DOHH2 (cell line): Measurements from ENCODE around the gene CDH24.

Experiments used
- EZH2phosphoT487 ChIP-seq: fragments of 200-600 bp; sonication (generic); IDR thresholded peaks from 2 replicates; pipeline ENCODE4 v1.6.1; 2017; ENCODE audit warnings: borderline replicate concordance, mild to moderate bottlenecking, antibody characterized with exemption, low read length, moderate library complexity, mixed read lengths
- TF ChIP-seq, protein P1 (sequence below): fragments of 200-600 bp; sonication (generic); IDR thresholded peaks from one replicate; pipeline ENCODE4 v1.5.1; 2014; ENCODE audit warnings: antibody characterized with exemption, mild to moderate bottlenecking, low read depth, low read length; ENCODE audit not compliant: poor library complexity, severe bottlenecking

DNA sequence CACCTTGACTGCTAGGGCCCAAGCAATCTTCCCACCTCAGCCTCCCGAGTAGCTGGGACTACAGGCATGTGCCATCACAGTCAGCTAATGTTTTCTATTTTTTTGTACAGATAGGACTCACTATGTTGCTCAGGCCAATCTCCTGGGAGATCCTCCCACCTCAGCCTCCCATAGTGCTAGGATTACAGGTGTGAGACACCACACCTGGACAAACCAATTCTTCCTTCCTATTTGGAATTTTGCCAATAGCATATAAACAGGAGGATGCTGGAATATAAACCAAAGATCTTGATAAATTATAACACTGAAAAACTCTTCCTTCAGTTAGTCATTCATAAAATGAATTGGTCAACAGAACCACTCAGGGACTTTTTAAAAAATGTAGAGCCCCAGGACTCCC lies 29.2 kb upstream of the CDH24 start:
- TF ChIP-seq, protein P1, sequence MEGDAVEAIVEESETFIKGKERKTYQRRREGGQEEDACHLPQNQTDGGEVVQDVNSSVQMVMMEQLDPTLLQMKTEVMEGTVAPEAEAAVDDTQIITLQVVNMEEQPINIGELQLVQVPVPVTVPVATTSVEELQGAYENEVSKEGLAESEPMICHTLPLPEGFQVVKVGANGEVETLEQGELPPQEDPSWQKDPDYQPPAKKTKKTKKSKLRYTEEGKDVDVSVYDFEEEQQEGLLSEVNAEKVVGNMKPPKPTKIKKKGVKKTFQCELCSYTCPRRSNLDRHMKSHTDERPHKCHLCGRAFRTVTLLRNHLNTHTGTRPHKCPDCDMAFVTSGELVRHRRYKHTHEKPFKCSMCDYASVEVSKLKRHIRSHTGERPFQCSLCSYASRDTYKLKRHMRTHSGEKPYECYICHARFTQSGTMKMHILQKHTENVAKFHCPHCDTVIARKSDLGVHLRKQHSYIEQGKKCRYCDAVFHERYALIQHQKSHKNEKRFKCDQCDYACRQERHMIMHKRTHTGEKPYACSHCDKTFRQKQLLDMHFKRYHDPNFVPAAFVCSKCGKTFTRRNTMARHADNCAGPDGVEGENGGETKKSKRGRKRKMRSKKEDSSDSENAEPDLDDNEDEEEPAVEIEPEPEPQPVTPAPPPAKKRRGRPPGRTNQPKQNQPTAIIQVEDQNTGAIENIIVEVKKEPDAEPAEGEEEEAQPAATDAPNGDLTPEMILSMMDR, result no peak
- no peak for TF ChIP-seq EZH2phosphoT487
